Right cardiac atrium (tissue), 5 donors: ENCODE measurements around the gene ACKR4. TPM values are rescaled to one million over a fixed set of nuclear protein-coding genes. Genes with fewer than 3 reads are reported as not detected.
A peak's percentile ranks its signal among the peaks of the same experiment; 100 is the strongest.

Source experiments
- ATAC-seq, 2 donors: fragments of 200-7000 bp; cut with Tn5 transposase; one replicate each; pipeline versions ENCODE4 v1.8.0 to v1.9.1; 2020; ENCODE audit warnings: moderate library complexity in 2 of 2, mild to moderate bottlenecking in 1 of 2
- DNase-seq, 3 donors: peaks; one replicate each; pipeline ENCODE4 v3.0.0-alpha.2; 2020
- H3K27ac ChIP-seq: one replicate; pipeline ENCODE4 v1.5.1; 2013; ENCODE audit warnings: mild to moderate bottlenecking, low read length, control low read depth, moderate library complexity
- H3K27me3 ChIP-seq: one replicate; pipeline ENCODE4 v1.6.1; 2013; ENCODE audit not compliant: control insufficient read depth, insufficient read depth
- H3K4me1 ChIP-seq: one replicate; pipeline ENCODE4 v1.6.1; 2013; ENCODE audit warnings: low read length; ENCODE audit not compliant: control insufficient read depth, insufficient read depth
- H3K4me3 ChIP-seq: one replicate; pipeline ENCODE4 v1.5.1; 2013; ENCODE audit warnings: low read length, control low read depth
- H3K9me3 ChIP-seq: one replicate; pipeline ENCODE4 v1.6.1; 2013; ENCODE audit warnings: low read length; ENCODE audit not compliant: control insufficient read depth
- WGBS: extraction: QIAGEN DNeasy Blood & Tissue Kit; methylation state at CpG from one replicate; pipeline ENCODE4 v1.1.7; 2013; 5-methylcytosine and 5-hydroxymethylcytosine counted together
- intact Hi-C, 4 donors: fragments of 100-400 bp; cut with DNase I; formaldehyde crosslinking; loops; one replicate each; pipeline versions ENCODE4 v1.11.0 to v1.14.0; 2022 to 2023
- polyA plus RNA-seq: library from polyadenylated mRNA; stranded (reverse); fragments of 200-250 nt; gene quantifications from one replicate; pipeline ENCODE4 v1.2.3, GENCODE V29; 2013
- total RNA-seq, 4 donors: library from RNA; stranded (reverse); fragmentation: NEBNext Ultra II Directional; extraction: Animal tissue kit (Norgen Biotek cat#: 25700); gene quantifications; one replicate each; pipeline ENCODE4 v1.2.1, GENCODE V29; 2021
- donor health status: healthy with polysubstance abuse.
- donor health status: DM: no; HTN: yes; CAD: no.
- donor health status: DM: no; HTN: no; CAD: no.
- donor health status: DM: no; HTN: yes; CAD: no; lungs with severe emphysema.
- donor health status: DM: yes; HTN: yes; CAD: no.

The ACKR4 gene
- total and polyA plus RNA-seq, 5 donors = 5.2 to 8.5 (median 7.0) TPM

GRCh38 chr3:132563420-132564069 is 33.5 kb upstream of the ACKR4 start:
- no peak overlapping the region for H3K4me3 ChIP-seq
- H3K27ac ChIP-seq = no peak overlapping the region
- WGBS = 80% methylated on average over 4 of the region's 4 CpGs
- no peaks in the 10 kb centered on the region for H3K4me1 ChIP-seq
- no peaks in the 10 kb centered on the region for H3K9me3 ChIP-seq
- DNase-seq (no peak), ATAC-seq (no peak)
- intact Hi-C loops = no loop called here
- H3K27me3 ChIP-seq = no peaks in the 10 kb centered on the region

- Histone ChIP-seq H3K9me3 (no peaks in the 10 kb centered on the region), H3K27me3 (no peaks in the 10 kb centered on the region), H3K4me3 (no peak overlapping the region), H3K4me1 (no peaks in the 10 kb centered on the region), H3K27ac (no peak overlapping the region)
- intact Hi-C loops = no loop called here
- no peak for DNase-seq
- ATAC-seq = no peak
- WGBS = 77% methylated on average over 2 of the region's 2 CpGs
These were observed 33.0 kb upstream of the ACKR4 start for GRCh38 chr3:132564070-132564465.

GRCh38 chr3:132568422-132568821 is 28.6 kb upstream of the ACKR4 start:
- H3K4me1 ChIP-seq = no peaks in the 10 kb centered on the region
- no peak overlapping the region for H3K27ac ChIP-seq
- no peaks in the 10 kb centered on the region for H3K9me3 ChIP-seq
- intact Hi-C loops = no loop called here
- WGBS = 71% methylated on average over 2 of the region's 2 CpGs
- no peak overlapping the region for H3K4me3 ChIP-seq
- no peak for DNase-seq
- ATAC-seq = no peak
- no peaks in the 10 kb centered on the region for H3K27me3 ChIP-seq

- WGBS = 36% methylated on average over 2 of the region's 2 CpGs
- peak; percentile 57 to 71 for ATAC-seq
- no peaks in the 10 kb centered on the region for H3K4me1 ChIP-seq
- H3K27ac ChIP-seq = no peak overlapping the region
- H3K27me3 ChIP-seq = no peaks in the 10 kb centered on the region
- intact Hi-C loops = no loop called here
- DNase-seq = no peak
- no peak overlapping the region for H3K4me3 ChIP-seq
- H3K9me3 ChIP-seq = no peaks in the 10 kb centered on the region
These were observed 27.9 kb upstream of the ACKR4 start for GRCh38 chr3:132569153-132569552.

- no peak for DNase-seq
- WGBS = 62% methylated on average over 1 of the region's 1 CpG
- ATAC-seq = peak in 1 of 2 donors; percentile 63
- Histone ChIP-seq H3K27ac (no peak overlapping the region), H3K4me1 (no peaks in the 10 kb centered on the region), H3K27me3 (no peaks in the 10 kb centered on the region), H3K4me3 (no peak overlapping the region), H3K9me3 (no peaks in the 10 kb centered on the region)
- intact Hi-C loops = no loop called here
These were observed 27.5 kb upstream of the ACKR4 start for GRCh38 chr3:132569580-132569979.

- no peaks in the 10 kb centered on the region for H3K9me3 ChIP-seq
- intact Hi-C loops = no loop called here
- no peak overlapping the region for H3K4me3 ChIP-seq
- no peak for ATAC-seq
- WGBS = 67% methylated on average over 2 of the region's 2 CpGs
- H3K4me1 ChIP-seq = no peaks in the 10 kb centered on the region
- no peak for DNase-seq
- no peak overlapping the region for H3K27ac ChIP-seq
- no peaks in the 10 kb centered on the region for H3K27me3 ChIP-seq
These were observed 27.1 kb upstream of the ACKR4 start for GRCh38 chr3:132570016-132570415.

- 53% methylated on average over 5 of the region's 5 CpGs for WGBS
- Histone ChIP-seq H3K27me3 (no peaks in the 10 kb centered on the region), H3K4me1 (peaks cover 6% of the 10 kb centered on the region), H3K9me3 (no peaks in the 10 kb centered on the region), H3K27ac (no peak overlapping the region), H3K4me3 (no peak overlapping the region)
- intact Hi-C loops = no loop called here
- DNase-seq (no peak), ATAC-seq (peak in 1 of 2 donors; percentile 51)
These were observed 23.3 kb upstream of the ACKR4 start for GRCh38 chr3:132573797-132574211.

- DNase-seq = no peak
- Histone ChIP-seq H3K27me3 (no peaks in the 10 kb centered on the region), H3K4me1 (no peaks in the 10 kb centered on the region), H3K27ac (no peak overlapping the region), H3K4me3 (no peak overlapping the region), H3K9me3 (no peaks in the 10 kb centered on the region)
- ATAC-seq = no peak
- intact Hi-C loops = no loop called here
- WGBS = 84% methylated on average over 1 of the region's 1 CpG
These were observed 9.7 kb upstream of the ACKR4 start for GRCh38 chr3:132587401-132587800.

- no peak for ATAC-seq
- Histone ChIP-seq H3K27me3 (no peaks in the 10 kb centered on the region), H3K27ac (no peak overlapping the region), H3K9me3 (no peaks in the 10 kb centered on the region), H3K4me3 (no peak overlapping the region), H3K4me1 (no peaks in the 10 kb centered on the region)
- intact Hi-C loops = no loop called here
- DNase-seq = no peak
These were observed 4.9 kb upstream of the ACKR4 start for GRCh38 chr3:132592216-132592615.

- Histone ChIP-seq H3K27me3 (no peaks in the 10 kb centered on the region), H3K9me3 (no peaks in the 10 kb centered on the region), H3K4me3 (no peak overlapping the region), H3K4me1 (no peaks in the 10 kb centered on the region), H3K27ac (no peak overlapping the region)
- intact Hi-C loops = no loop called here
- 52% methylated on average over 1 of the region's 1 CpG for WGBS
- no peak for ATAC-seq
- DNase-seq = no peak
These were observed 3.7 kb upstream of the ACKR4 start for GRCh38 chr3:132593241-132593946.

- 81% methylated on average over 3 of the region's 3 CpGs for WGBS
- H3K4me1 ChIP-seq = no peaks in the 10 kb centered on the region
- no peaks in the 10 kb centered on the region for H3K9me3 ChIP-seq
- H3K4me3 ChIP-seq = no peak overlapping the region
- no peaks in the 10 kb centered on the region for H3K27me3 ChIP-seq
- ATAC-seq (peak in 1 of 2 donors; percentile 47), DNase-seq (no peak)
- intact Hi-C loops = no loop called here
- H3K27ac ChIP-seq = no peak overlapping the region
These were observed 3.1 kb upstream of the ACKR4 start for GRCh38 chr3:132593947-132594323.
